Suprapubic skin (tissue), 4 donors: Measurements from ENCODE around the gene PLB1.

Experiments used
- CTCF ChIP-seq, 2 donors: fragments of 200-600 bp in 1 of 2; fragments of 450-650 bp in 1 of 2; sonication (generic) in 1 of 2; IDR thresholded peaks; one replicate each; pipeline ENCODE4 v1.5.1; 2016 to 2019; ENCODE audit warnings: antibody characterized with exemption in 2 of 2, mild to moderate bottlenecking in 1 of 2, moderate library complexity in 1 of 2
- EP300 ChIP-seq: sonication (generic); formaldehyde crosslinking; IDR thresholded peaks from one replicate; pipeline ENCODE4 v1.6.1; 2017; ENCODE audit warnings: antibody characterized with exemption
- POLR2A ChIP-seq, 2 donors: fragments of 450-650 bp; IDR thresholded peaks; one replicate each; pipeline ENCODE4 v1.6.1; 2017; ENCODE audit warnings: antibody characterized with exemption in 2 of 2, mild to moderate bottlenecking in 2 of 2, moderate library complexity in 2 of 2
- POLR2AphosphoS5 ChIP-seq, 3 donors: sonication (generic); formaldehyde crosslinking; IDR thresholded peaks; one replicate each; pipeline ENCODE4 v1.6.1; 2017; ENCODE audit warnings: antibody characterized with exemption in 3 of 3

GRCh38 chr2:28507796-28508764 lies 12.2 kb downstream of the PLB1 start:
- TF ChIP-seq POLR2A (IDR thresholded peaks at IDR 0.05) (no peak), POLR2AphosphoS5 (IDR thresholded peaks at IDR 0.05) (no peak), CTCF (IDR thresholded peaks at IDR 0.05) (no peak), EP300 (no peak)
